Brain microvascular endothelial cell (primary cell): Measurements from ENCODE around the gene PON1.

ENCODE experiments used
- DNase-seq: peaks from one replicate; pipeline ENCODE4 v3.0.0-alpha.2; 2020
- H3K27ac ChIP-seq: fragments of 250-450 bp; sonication (Bioruptor Pico); 2 replicates; pipeline ENCODE4 v1.5.1; 2020; ENCODE audit warnings: mild to moderate bottlenecking, moderate library complexity
- H3K27me3 ChIP-seq: fragments of 250-450 bp; sonication (Bioruptor Pico); replicated peaks from 2 replicates; pipeline ENCODE4 v1.5.1; 2020; ENCODE audit warnings: mild to moderate bottlenecking
- H3K36me3 ChIP-seq: fragments of 250-450 bp; sonication (Bioruptor Pico); replicated peaks from 2 replicates; pipeline ENCODE4 v1.5.1; 2020; ENCODE audit warnings: mild to moderate bottlenecking
- H3K4me3 ChIP-seq: 2 replicates; pipeline ENCODE4 v1.5.1; 2011; ENCODE audit warnings: low read depth, mild to moderate bottlenecking, control low read depth, low read length, moderate library complexity
- CTCF ChIP-seq: IDR thresholded peaks from 2 replicates; pipeline ENCODE4 v1.5.1; 2011; ENCODE audit warnings: low read depth, mild to moderate bottlenecking, moderate library complexity, low read length, control low read depth, inconsistent platforms; ENCODE audit errors: missing control alignments
- in situ Hi-C: cut with HindIII; loops from 2 replicates; pipeline ENCODE4 v1.10.0; 2017; ENCODE audit warnings: low sequenced_read_pairs, low pct_ligation_motif_present

Gene PON1

GRCh38 chr7:95286096-95286495, 38.2 kb downstream of the PON1 start:
- no peak overlapping the region for H3K27ac ChIP-seq
- DNase-seq: no peak
- no peaks in the 10 kb centered on the region for H3K36me3 ChIP-seq
- no peak for TF ChIP-seq CTCF
- H3K27me3 ChIP-seq: no peaks in the 10 kb centered on the region
- no peak overlapping the region for H3K4me3 ChIP-seq
- in situ Hi-C loops: no loop called here

- no peaks in the 10 kb centered on the region for H3K27me3 ChIP-seq
- in situ Hi-C loops: no loop called here
- TF ChIP-seq CTCF: no peak
- no peak for DNase-seq
- H3K4me3 ChIP-seq: no peak overlapping the region
- no peaks in the 10 kb centered on the region for H3K36me3 ChIP-seq
- H3K27ac ChIP-seq: no peak overlapping the region
Observed at GRCh38 chr7:95279417-95279816, 44.9 kb downstream of the PON1 start.

- no peaks in the 10 kb centered on the region for H3K27me3 ChIP-seq
- no peak for TF ChIP-seq CTCF
- H3K4me3 ChIP-seq: no peak overlapping the region
- H3K36me3 ChIP-seq: no peaks in the 10 kb centered on the region
- in situ Hi-C loops: no loop called here
- no peak for DNase-seq
- no peak overlapping the region for H3K27ac ChIP-seq
Observed at GRCh38 chr7:95276114-95276513, 48.2 kb downstream of the PON1 start.

- Histone ChIP-seq H3K4me3 (no peak overlapping the region), H3K36me3 (no peaks in the 10 kb centered on the region), H3K27me3 (no peaks in the 10 kb centered on the region), H3K27ac (no peak overlapping the region)
- no peak for DNase-seq
- TF ChIP-seq CTCF: no peak
- in situ Hi-C loops: no loop called here
Observed at GRCh38 chr7:95269640-95270039, 54.7 kb downstream of the PON1 start.

- Histone ChIP-seq H3K27ac (no peak overlapping the region), H3K27me3 (no peaks in the 10 kb centered on the region), H3K4me3 (no peak overlapping the region), H3K36me3 (no peaks in the 10 kb centered on the region)
- in situ Hi-C loops: no loop called here
- no peak for TF ChIP-seq CTCF
- no peak for DNase-seq
Observed at GRCh38 chr7:95267754-95268153, 56.6 kb downstream of the PON1 start.

- DNase-seq: no peak
- H3K36me3 ChIP-seq: no peaks in the 10 kb centered on the region
- TF ChIP-seq CTCF: no peak
- no peaks in the 10 kb centered on the region for H3K27me3 ChIP-seq
- H3K4me3 ChIP-seq: no peak overlapping the region
- H3K27ac ChIP-seq: no peak overlapping the region
- in situ Hi-C loops: no loop called here
Observed at GRCh38 chr7:95265634-95266033, 58.7 kb downstream of the PON1 start.
